ENCODE measurements around the gene MYL12A. TPM values are rescaled to one million over a fixed set of nuclear protein-coding genes. Genes with fewer than 3 reads are reported as not detected.

The MYL12A gene
- total RNA-seq, 1 experiment from 2014 or later, result 507 TPM

DNA sequence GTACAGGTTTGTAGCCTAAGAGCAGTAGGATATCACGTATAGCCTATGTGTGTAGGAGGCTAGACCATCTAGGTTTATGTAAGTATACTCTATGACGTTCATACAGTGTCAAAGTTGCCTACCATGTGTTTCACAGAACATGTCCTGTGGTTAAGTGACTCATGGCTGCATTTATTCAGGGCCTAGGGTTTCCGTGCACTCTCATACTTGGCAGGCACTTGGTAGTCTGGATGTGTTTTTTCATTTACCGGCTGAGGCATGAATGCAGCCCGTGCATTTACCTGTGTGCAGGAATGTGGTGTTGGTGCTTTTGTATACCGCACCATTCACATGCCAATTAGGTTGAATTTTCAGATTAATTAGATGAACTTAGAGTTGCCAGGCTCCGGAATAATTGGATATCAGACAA is 57.8 kb downstream of the MYL12A start:
- Histone ChIP-seq H3K4me3 (ENCODE audit: insufficient read depth, low read depth, low read length) (no peak overlapping the region), H3K36me3 (replicated peaks; ENCODE audit: control insufficient read depth, insufficient read depth, low read length) (no peaks in the 10 kb centered on the region), H3K27me3 (ENCODE audit: control insufficient read depth, insufficient read depth, low read length) (no peaks in the 10 kb centered on the region)
- no peak for DNase-seq

Other genes with a start within 250 kb of the MYL12A start
- gene LPIN2, start 234.7 kb upstream of the MYL12A start, total RNA-seq (2014; rRNA removed; shearing (Covaris generic)), result 10.8 and 11.8 TPM in 2 replicates
- 0.14 and 0.55 TPM in 2 replicates for gene MYOM1, start 27.8 kb upstream of the MYL12A start, total RNA-seq (2014; rRNA removed; shearing (Covaris generic))
- gene MYL12B, start 14.3 kb downstream of the MYL12A start, total RNA-seq (2014; rRNA removed; shearing (Covaris generic)), result 201 and 216 TPM in 2 replicates
- 329 and 333 TPM in 2 replicates for gene TGIF1, start 202.4 kb downstream of the MYL12A start, total RNA-seq (2014; rRNA removed; shearing (Covaris generic))